Lower leg skin (tissue), 3 donors: ENCODE measurements around the gene ZC3HAV1.

ENCODE experiments used
- POLR2A ChIP-seq, 2 donors: fragments of 450-650 bp; IDR thresholded peaks; one replicate each; pipeline ENCODE4 v1.6.1; 2016 to 2017; ENCODE audit warnings: antibody characterized with exemption in 2 of 2, mild to moderate bottlenecking in 1 of 2, moderate library complexity in 1 of 2
- TF ChIP-seq, protein P1 (sequence below), 3 donors: fragments of 450-650 bp; IDR thresholded peaks; one replicate each; pipeline ENCODE4 v1.5.1; 2016; ENCODE audit warnings: antibody characterized with exemption in 3 of 3, mild to moderate bottlenecking in 3 of 3, moderate library complexity in 2 of 3

- TF ChIP-seq, protein P1, sequence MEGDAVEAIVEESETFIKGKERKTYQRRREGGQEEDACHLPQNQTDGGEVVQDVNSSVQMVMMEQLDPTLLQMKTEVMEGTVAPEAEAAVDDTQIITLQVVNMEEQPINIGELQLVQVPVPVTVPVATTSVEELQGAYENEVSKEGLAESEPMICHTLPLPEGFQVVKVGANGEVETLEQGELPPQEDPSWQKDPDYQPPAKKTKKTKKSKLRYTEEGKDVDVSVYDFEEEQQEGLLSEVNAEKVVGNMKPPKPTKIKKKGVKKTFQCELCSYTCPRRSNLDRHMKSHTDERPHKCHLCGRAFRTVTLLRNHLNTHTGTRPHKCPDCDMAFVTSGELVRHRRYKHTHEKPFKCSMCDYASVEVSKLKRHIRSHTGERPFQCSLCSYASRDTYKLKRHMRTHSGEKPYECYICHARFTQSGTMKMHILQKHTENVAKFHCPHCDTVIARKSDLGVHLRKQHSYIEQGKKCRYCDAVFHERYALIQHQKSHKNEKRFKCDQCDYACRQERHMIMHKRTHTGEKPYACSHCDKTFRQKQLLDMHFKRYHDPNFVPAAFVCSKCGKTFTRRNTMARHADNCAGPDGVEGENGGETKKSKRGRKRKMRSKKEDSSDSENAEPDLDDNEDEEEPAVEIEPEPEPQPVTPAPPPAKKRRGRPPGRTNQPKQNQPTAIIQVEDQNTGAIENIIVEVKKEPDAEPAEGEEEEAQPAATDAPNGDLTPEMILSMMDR (IDR thresholded peaks at IDR 0.05), result no peak
- TF ChIP-seq POLR2A (IDR thresholded peaks at IDR 0.05), result no peak
Measured at GRCh38 chr7:139114585-139114984, 5.1 kb upstream of the ZC3HAV1 start.
